Stomach (tissue), 4 donors: ENCODE results near the gene PRODH.
"Not testable (repeated sequence)": the region's sequence is repeated elsewhere in the genome, so short reads cannot be mapped to it uniquely, and the experiment has no call there.

ENCODE experiments used
- EP300 ChIP-seq: sonication (generic); formaldehyde crosslinking; IDR thresholded peaks from one replicate; pipeline ENCODE4 v1.6.1; 2017; ENCODE audit warnings: antibody characterized with exemption
- POLR2A ChIP-seq, 4 donors: fragments of 450-650 bp; IDR thresholded peaks; one replicate each; pipeline ENCODE4 v1.6.1; 2016; ENCODE audit warnings: antibody characterized with exemption in 4 of 4, control low read depth in 2 of 4, mild to moderate bottlenecking in 1 of 4, moderate library complexity in 1 of 4
- POLR2AphosphoS5 ChIP-seq, 3 donors: sonication (generic); formaldehyde crosslinking; IDR thresholded peaks; one replicate each; pipeline ENCODE4 v1.6.1; 2016; ENCODE audit warnings: antibody characterized with exemption in 3 of 3
- TF ChIP-seq, protein P1 (sequence below), 7 experiments: fragments of 450-650 bp in 4 of 7; fragments of 200-600 bp in 3 of 7; sonication (generic) in 3 of 7; IDR thresholded peaks; one replicate each; pipeline ENCODE4 v1.5.1; 2016 to 2019; ENCODE audit warnings: antibody characterized with exemption in 7 of 7, control low read depth in 2 of 7, mild to moderate bottlenecking in 1 of 7

GRCh38 chr22:18964501-18965265 is 28.6 kb upstream of the PRODH start:
- TF ChIP-seq, protein P1, sequence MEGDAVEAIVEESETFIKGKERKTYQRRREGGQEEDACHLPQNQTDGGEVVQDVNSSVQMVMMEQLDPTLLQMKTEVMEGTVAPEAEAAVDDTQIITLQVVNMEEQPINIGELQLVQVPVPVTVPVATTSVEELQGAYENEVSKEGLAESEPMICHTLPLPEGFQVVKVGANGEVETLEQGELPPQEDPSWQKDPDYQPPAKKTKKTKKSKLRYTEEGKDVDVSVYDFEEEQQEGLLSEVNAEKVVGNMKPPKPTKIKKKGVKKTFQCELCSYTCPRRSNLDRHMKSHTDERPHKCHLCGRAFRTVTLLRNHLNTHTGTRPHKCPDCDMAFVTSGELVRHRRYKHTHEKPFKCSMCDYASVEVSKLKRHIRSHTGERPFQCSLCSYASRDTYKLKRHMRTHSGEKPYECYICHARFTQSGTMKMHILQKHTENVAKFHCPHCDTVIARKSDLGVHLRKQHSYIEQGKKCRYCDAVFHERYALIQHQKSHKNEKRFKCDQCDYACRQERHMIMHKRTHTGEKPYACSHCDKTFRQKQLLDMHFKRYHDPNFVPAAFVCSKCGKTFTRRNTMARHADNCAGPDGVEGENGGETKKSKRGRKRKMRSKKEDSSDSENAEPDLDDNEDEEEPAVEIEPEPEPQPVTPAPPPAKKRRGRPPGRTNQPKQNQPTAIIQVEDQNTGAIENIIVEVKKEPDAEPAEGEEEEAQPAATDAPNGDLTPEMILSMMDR (IDR thresholded peaks at IDR 0.05) = not testable (repeated sequence)
- TF ChIP-seq EP300; POLR2A (IDR thresholded peaks at IDR 0.05); POLR2AphosphoS5 (IDR thresholded peaks at IDR 0.05): not testable (repeated sequence)
